IMR-90 (cell line): Measurements from ENCODE around the gene JPH3.

Source experiments
- BHLHE40 ChIP-seq: fragments of 150-350 bp; IDR thresholded peaks from 2 replicates; pipeline ENCODE4 v1.6.1; 2016; ENCODE audit warnings: mild to moderate bottlenecking, low read depth, low read length
- CEBPB ChIP-seq: IDR thresholded peaks from 2 replicates; pipeline ENCODE4 v1.6.1; 2012; ENCODE audit warnings: low read depth, low read length, improper control_type of control experiment
- CHD1 ChIP-seq: IDR thresholded peaks from 2 replicates; pipeline ENCODE4 v1.6.1; 2012; ENCODE audit warnings: low read depth, low read length, improper control_type of control experiment
- CTCF ChIP-seq: conservative IDR thresholded peaks from 2 replicates; pipeline ENCODE4 v1.5.1; 2012; ENCODE audit warnings: mild to moderate bottlenecking, low read depth, low read length, improper control_type of control experiment
- ELK1 ChIP-seq: fragments of 150-350 bp; IDR thresholded peaks from 2 replicates; pipeline ENCODE4 v1.6.1; 2016; ENCODE audit warnings: low read depth, mild to moderate bottlenecking, low read length, moderate library complexity, borderline replicate concordance
- FOS ChIP-seq: fragments of 150-350 bp; IDR thresholded peaks from 2 replicates; pipeline ENCODE4 v1.6.1; 2016; ENCODE audit warnings: low read depth, low read length
- NFE2L2 ChIP-seq: fragments of 150-350 bp; IDR thresholded peaks from 2 replicates; pipeline ENCODE4 v1.6.1; 2016; ENCODE audit warnings: low read depth, mild to moderate bottlenecking, low read length
- POLR2A ChIP-seq: IDR thresholded peaks from 2 replicates; pipeline ENCODE4 v1.6.1; 2012; ENCODE audit warnings: mild to moderate bottlenecking, low read depth, low read length
- RAD21 ChIP-seq: IDR thresholded peaks from 2 replicates; pipeline ENCODE4 v1.6.1; 2012; ENCODE audit warnings: low read length, improper control_type of control experiment
- RFX5 ChIP-seq: IDR thresholded peaks from 2 replicates; pipeline ENCODE4 v1.8.0; 2012; ENCODE audit warnings: low read depth, mild to moderate bottlenecking, low read length, moderate library complexity
- USF2 ChIP-seq: fragments of 150-350 bp; IDR thresholded peaks from 2 replicates; pipeline ENCODE4 v1.6.1; 2017; ENCODE audit warnings: mild to moderate bottlenecking, antibody characterized with exemption, low read length, low read depth

- TF ChIP-seq BHLHE40, result no peak
- TF ChIP-seq POLR2A, result no peak
- TF ChIP-seq CTCF, result no peak
- no peak for TF ChIP-seq ELK1
- no peak for TF ChIP-seq USF2
- no peak for TF ChIP-seq NFE2L2
- TF ChIP-seq CEBPB, result no peak
- TF ChIP-seq FOS, result no peak
- TF ChIP-seq RAD21, result no peak
- no peak for TF ChIP-seq RFX5
- no peak for TF ChIP-seq CHD1
These were observed 17.3 kb upstream of the JPH3 start for GRCh38 chr16:87584975-87585374.
